ENCODE data around the gene MYO9A.

DNA sequence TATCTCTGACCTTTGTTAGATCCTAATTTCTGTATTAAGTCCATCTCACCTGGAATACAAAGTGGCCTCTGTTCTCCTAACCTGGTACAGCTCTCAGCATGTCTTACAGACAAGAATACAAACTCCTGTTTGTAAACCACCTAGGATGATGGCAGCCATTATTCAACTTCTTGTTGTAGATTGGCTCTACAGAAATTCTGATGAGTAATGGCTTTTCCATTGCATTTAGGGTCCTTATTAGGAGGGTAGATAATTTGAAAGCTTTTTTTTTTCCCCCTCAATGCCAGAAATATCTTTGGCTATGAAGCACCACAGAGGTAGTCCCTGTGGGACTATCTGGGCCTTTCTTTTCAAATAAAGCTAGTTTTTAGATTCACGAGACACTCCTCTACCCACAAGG is 297.8 kb downstream of the MYO9A start:
- TF ChIP-seq, protein P1, sequence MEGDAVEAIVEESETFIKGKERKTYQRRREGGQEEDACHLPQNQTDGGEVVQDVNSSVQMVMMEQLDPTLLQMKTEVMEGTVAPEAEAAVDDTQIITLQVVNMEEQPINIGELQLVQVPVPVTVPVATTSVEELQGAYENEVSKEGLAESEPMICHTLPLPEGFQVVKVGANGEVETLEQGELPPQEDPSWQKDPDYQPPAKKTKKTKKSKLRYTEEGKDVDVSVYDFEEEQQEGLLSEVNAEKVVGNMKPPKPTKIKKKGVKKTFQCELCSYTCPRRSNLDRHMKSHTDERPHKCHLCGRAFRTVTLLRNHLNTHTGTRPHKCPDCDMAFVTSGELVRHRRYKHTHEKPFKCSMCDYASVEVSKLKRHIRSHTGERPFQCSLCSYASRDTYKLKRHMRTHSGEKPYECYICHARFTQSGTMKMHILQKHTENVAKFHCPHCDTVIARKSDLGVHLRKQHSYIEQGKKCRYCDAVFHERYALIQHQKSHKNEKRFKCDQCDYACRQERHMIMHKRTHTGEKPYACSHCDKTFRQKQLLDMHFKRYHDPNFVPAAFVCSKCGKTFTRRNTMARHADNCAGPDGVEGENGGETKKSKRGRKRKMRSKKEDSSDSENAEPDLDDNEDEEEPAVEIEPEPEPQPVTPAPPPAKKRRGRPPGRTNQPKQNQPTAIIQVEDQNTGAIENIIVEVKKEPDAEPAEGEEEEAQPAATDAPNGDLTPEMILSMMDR (IDR thresholded peaks at IDR 0.05): no peak
- no peak for TF ChIP-seq SIN3A (IDR thresholded peaks at IDR 0.05; ENCODE audit: borderline replicate concordance, insufficient read depth, low read depth, low read length)
- TF ChIP-seq, protein P2, sequence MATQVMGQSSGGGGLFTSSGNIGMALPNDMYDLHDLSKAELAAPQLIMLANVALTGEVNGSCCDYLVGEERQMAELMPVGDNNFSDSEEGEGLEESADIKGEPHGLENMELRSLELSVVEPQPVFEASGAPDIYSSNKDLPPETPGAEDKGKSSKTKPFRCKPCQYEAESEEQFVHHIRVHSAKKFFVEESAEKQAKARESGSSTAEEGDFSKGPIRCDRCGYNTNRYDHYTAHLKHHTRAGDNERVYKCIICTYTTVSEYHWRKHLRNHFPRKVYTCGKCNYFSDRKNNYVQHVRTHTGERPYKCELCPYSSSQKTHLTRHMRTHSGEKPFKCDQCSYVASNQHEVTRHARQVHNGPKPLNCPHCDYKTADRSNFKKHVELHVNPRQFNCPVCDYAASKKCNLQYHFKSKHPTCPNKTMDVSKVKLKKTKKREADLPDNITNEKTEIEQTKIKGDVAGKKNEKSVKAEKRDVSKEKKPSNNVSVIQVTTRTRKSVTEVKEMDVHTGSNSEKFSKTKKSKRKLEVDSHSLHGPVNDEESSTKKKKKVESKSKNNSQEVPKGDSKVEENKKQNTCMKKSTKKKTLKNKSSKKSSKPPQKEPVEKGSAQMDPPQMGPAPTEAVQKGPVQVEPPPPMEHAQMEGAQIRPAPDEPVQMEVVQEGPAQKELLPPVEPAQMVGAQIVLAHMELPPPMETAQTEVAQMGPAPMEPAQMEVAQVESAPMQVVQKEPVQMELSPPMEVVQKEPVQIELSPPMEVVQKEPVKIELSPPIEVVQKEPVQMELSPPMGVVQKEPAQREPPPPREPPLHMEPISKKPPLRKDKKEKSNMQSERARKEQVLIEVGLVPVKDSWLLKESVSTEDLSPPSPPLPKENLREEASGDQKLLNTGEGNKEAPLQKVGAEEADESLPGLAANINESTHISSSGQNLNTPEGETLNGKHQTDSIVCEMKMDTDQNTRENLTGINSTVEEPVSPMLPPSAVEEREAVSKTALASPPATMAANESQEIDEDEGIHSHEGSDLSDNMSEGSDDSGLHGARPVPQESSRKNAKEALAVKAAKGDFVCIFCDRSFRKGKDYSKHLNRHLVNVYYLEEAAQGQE (IDR thresholded peaks at IDR 0.05; ENCODE audit: insufficient read depth in 1 of 2, low read depth in 2 of 2, low read length in 1 of 2): no peak
- no peak for TF ChIP-seq POLR2AphosphoS5 (IDR thresholded peaks at IDR 0.05; ENCODE audit: low read depth, low read length)

All from Panc1 (cell line).